Activated naive CD4-positive, alpha-beta T cell treated with Interleukin-2 at 50 U/mL for 16 hours (primary cell): ENCODE data around the gene KLHL26.

Experiments used
- DNase-seq: peaks from one replicate; pipeline ENCODE4 v3.0.0-alpha.2; 2020

The KLHL26 gene

DNA sequence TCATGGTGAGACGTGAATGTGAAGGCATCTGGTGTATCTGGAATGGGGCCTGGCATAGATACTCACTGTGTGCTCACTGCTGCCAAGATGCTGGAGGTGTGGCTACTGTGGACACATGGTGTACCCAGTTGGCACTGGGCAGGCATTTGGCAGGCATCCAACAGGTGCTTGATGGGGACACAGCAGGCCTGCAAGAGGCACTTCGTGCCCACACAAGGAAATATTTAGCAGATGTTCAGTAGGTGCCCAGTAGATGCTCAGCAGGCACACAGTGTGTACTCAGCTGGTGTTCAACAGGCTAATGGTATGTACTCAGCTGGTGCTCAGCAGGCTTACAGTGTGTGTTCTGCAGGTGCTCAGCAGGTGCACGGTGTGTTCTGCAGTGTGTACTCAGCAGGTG, 60.9 kb downstream of the KLHL26 start:
- no peak for DNase-seq

DNA sequence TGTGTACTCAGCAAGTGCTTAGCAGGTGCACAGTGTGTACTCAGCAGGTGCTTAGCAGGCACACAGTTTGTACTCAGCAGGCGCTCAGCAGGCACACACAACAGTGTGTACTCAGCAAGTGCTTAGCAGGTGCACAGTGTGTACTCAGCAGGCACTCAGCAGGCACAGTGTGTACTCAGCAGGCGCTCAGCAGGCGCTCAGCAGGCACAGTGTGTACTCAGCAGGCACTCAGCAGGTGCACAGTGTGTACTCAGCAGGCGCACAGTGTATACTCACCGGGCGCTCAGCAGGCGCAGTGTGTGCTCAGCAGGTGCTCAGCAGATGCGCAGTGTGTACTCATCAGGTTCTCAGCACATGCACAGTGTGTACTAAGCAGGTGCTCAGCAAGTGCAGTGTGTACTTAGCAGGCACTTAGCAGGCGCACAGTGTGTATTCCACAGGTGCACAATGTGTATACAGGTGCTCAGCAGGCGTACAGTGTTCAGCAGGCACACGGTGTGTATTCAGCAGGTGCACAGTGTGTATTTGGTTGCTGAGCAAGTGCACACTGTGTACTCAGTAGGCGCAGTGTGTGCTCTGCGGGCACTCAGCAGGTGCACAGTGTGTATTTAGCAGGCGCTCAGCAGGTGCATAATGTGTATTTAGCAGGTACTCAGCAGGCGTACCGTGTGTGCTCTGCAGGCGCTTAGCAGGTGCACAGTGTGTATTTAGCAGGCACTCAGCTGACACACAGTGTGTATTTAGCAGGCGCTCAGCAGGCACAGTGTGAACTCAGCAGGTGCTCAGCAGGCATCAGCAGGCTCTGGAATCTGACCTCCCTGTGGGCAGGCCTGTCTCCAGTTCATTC, 61.7 kb downstream of the KLHL26 start:
- DNase-seq = no peak

- DNase-seq = no peak
Observed at GRCh38 chr19:18699403-18700054, 62.7 kb downstream of the KLHL26 start.

- DNase-seq = peak; percentile 75
Observed at GRCh38 chr19:18700501-18701249, 63.8 kb downstream of the KLHL26 start.

DNA sequence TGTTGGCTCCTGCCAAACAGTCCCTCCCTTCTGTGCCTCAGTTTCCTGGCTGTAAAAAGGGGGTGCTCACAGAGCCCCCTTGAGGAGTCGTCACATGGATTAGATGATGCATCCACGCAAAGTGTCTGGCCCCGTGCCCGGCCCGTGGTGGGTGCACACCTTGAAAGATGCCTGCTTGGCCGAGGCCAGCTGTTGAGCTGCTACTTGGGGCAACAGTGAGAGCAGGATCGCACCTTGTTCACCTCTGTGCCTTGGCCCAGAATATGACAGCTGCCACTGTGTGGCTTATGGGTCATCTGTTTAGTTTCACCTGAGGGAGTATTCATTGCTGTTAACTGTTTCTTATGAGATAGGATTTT, 64.4 kb downstream of the KLHL26 start:
- no peak for DNase-seq

GRCh38 chr19:18704054-18704453, 67.2 kb downstream of the KLHL26 start:
- DNase-seq = no peak

DNA sequence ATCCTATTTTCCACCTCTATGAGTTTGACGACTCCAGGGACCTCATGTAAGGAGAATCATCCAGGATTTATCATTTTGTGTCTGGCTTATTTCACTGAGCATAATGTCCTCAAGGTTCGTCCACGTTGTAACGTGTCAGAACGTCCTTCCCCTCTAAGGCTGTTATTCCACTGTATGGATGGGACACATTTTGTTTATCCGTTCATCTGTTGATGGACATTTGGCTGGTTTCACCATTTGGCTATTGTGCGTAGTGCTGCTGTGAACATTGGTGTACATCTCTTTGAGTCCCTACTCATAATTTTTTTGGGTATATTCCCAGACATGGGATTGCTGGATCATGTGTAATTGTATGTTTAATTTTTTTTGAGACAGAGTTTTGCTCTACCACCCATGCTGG, 68.1 kb downstream of the KLHL26 start:
- DNase-seq = no peak

GRCh38 chr19:18708452-18709231, 71.8 kb downstream of the KLHL26 start:
- no peak for DNase-seq

- no peak for DNase-seq
Observed at GRCh38 chr19:18709546-18709945, 72.7 kb downstream of the KLHL26 start.

DNA sequence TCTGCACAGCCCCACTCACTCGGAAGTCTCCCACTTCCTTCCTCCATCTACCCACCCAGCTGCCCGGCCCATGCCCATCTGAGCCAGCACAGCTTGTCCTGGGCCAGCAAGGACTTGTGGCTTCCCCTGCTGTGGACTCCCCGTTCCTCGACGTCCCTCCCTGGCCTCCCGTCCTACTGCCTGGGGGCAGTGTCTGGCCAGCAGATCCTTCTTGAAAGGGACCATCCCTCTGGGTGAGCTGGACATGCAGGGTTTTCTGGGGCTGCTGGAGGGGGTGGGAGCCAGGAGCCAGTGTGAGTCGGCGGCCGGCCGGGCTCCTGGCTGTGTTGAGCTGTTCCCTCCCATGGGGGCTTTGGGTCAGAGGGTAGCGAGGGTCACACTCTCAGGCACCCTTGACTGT, 73.4 kb downstream of the KLHL26 start:
- DNase-seq = no peak

GRCh38 chr19:18710996-18711751, 74.3 kb downstream of the KLHL26 start:
- DNase-seq = no peak

DNA sequence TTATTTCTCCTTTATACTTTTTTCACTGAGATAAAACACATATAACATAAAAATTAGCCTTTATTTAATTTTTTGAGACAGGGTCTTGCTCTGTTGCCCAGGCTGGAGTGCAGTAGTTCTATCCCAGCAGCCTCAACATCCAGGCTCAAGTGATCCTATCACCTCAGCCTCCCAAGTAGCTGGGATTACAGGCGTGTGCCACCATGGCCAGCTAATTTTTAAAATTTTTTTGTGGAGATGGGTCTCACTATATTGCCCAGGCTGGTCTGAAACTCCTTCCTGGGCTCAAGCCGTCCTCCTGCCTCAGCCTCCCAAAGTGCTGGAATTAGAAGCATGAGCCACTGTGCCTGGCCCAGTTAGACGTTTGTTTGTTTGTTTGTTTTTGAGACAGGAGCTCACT, 75.1 kb downstream of the KLHL26 start:
- no peak for DNase-seq

DNA sequence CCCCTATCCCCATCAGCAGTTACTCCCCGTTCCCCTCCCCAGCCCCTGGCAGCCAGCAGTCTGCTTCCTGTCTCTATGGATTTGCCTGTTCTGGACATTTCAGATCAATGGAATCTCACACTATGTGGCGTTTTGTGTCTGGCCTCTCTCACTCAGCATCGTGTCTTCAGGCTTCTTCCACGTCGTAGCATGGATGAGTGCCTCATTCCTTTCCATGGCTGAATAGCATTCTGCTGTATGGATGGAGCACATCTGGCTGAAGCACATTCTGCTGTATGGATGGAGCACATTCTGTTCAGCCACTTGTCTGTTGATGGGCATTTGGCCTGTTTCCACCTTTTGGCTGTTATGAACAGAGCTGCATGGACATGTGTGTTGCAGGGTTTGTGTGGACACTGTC, 76.2 kb downstream of the KLHL26 start:
- no peak for DNase-seq

DNA sequence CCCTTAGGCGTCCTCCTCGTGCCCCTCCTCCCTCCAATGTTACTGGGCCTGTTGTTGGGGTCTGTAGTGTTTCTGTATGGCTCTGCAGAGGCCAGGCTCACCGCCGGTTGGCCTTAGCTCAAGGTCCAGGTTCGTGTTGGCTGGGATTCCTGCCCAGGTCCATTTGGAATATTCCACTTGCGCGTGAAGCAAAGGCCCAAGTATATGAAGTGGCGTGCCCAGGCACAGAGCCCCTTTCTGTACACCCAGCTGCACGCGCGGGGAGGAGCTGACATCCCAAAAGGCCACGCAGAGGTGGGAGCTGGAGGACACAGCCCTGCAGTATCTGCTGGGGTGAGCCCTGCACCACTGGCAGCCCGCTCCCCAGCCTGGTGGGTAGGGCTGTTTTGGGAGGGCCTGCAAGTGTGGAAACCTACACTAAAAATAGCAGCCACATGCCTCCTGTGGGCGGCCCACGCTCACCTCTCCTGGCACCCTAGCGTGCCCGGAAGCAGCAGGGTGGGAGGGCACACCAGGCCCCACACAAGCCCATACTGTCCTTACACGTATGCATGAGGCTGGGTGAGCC, 76.8 kb downstream of the KLHL26 start:
- no peak for DNase-seq

- no peak for DNase-seq
Observed at GRCh38 chr19:18715416-18715815, 78.6 kb downstream of the KLHL26 start.

DNA sequence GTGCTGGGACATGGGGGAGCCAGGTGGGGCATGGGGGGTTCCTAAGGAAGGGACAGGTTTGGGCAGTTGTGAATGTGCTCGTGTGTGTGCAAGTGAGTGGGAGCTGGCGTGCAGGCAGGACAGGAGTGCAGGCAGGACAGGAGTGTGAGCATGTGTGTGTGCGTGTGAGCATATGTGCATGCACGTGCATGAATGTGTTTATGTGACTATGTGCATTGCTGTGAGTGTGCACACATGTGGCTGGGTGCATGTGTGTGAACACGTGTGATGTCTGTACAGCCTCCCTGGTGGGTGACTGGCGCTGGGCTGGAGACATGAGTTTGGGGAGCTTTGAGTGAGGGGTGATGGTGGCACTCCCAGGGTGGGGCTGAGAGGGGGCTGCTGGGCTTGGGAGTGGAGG, 80.0 kb downstream of the KLHL26 start:
- no peak for DNase-seq

GRCh38 chr19:18717601-18718000, 80.8 kb downstream of the KLHL26 start:
- no peak for DNase-seq

GRCh38 chr19:18718015-18718526, 81.2 kb downstream of the KLHL26 start:
- DNase-seq = no peak

- no peak for DNase-seq
Observed at GRCh38 chr19:18718846-18719458, 82.1 kb downstream of the KLHL26 start.

DNA sequence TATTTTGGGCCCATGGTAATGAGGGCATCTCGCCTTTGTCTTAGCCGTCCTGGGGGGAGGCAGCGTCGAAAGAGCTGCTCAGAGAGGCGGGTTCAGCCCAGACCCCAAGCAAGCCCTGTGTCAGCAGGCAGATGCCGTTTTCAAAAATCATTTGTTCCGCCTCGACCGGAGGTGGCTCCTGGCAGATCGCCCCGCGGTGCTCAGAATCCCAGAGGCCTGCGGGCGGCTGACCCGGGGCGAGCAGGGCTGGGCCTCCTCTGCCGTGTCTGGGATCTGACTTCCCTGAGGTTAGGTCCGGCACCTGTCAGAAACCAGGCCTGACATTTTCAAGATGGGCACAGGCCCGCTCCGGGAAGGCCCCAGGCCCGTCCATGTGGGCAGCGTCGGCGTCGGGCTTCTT, 82.7 kb downstream of the KLHL26 start:
- no peak for DNase-seq
